ENCODE measurements around the gene HCFC1.

DNA sequence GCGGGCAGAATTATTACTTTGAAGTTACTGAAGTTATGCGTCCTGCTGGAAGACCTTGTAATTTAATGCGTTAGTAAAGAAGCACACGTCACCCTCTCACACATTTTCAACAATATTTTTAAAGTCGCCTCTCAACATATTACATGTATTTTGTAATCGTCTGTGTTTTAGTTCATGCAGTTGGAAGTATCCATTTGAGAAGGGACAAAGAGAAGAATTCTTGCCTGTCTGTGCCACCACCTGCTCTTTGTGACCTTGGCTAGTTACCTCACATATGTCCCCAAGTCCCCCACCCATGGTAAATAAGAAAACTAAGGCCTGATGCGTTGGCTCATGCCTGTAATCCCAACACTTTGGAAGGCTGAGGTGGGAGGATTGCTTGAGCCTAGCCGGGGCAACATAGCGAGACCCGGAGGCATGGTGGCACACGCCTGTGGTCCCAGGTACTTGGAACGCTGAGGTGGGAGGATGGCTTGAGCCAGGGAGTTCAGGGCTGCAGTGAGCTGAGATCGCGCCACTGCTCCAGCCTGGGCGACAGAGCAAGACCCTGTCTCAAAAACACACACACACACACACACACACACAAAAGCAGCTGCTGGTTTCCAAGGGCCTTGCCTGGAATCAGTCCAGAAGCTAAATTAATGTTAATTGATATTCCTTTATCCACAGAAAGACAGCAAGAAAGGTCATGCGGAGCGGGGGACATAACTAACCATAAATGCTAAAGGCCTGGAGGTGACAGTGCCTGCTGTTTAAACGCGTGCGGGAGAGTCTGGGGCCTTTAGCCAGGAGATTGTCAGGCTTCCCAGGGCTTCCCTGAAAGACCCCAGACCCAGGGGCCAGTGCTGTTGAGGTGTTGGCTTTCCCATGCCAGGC is 1.7 kb upstream of the HCFC1 start:
- no peak for TF ChIP-seq POLR2A (IDR thresholded peaks at IDR 0.05)
- TF ChIP-seq, protein P1, sequence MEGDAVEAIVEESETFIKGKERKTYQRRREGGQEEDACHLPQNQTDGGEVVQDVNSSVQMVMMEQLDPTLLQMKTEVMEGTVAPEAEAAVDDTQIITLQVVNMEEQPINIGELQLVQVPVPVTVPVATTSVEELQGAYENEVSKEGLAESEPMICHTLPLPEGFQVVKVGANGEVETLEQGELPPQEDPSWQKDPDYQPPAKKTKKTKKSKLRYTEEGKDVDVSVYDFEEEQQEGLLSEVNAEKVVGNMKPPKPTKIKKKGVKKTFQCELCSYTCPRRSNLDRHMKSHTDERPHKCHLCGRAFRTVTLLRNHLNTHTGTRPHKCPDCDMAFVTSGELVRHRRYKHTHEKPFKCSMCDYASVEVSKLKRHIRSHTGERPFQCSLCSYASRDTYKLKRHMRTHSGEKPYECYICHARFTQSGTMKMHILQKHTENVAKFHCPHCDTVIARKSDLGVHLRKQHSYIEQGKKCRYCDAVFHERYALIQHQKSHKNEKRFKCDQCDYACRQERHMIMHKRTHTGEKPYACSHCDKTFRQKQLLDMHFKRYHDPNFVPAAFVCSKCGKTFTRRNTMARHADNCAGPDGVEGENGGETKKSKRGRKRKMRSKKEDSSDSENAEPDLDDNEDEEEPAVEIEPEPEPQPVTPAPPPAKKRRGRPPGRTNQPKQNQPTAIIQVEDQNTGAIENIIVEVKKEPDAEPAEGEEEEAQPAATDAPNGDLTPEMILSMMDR (IDR thresholded peaks at IDR 0.05): no peak
